Loucy (cell line): Measurements from ENCODE around the gene TMIGD2.

ENCODE experiments used
- H2AFZ ChIP-seq: fragments of 200-600 bp; sonication (generic); 2 replicates; pipeline ENCODE4 v1.6.0; 2016; ENCODE audit warnings: antibody characterized with exemption, mild to moderate bottlenecking, low read length, moderate library complexity
- H3F3A ChIP-seq: fragments of 200-600 bp; 2 replicates; pipeline ENCODE4 v1.6.0; 2016; ENCODE audit warnings: antibody characterized with exemption, low read depth, mild to moderate bottlenecking
- H3K27me3 ChIP-seq: fragments of 200-600 bp; sonication (generic); 2 replicates; pipeline ENCODE4 v1.6.1; 2014; ENCODE audit warnings: low read length, mild to moderate bottlenecking; ENCODE audit not compliant: insufficient read depth, poor library complexity, severe bottlenecking
- H3K36me3 ChIP-seq: fragments of 200-600 bp; sonication (generic); 2 replicates; pipeline ENCODE4 v1.6.1; 2016; ENCODE audit warnings: low read length; ENCODE audit not compliant: insufficient read depth
- H3K4me1 ChIP-seq: fragments of 200-600 bp; sonication (generic); 2 replicates; pipeline ENCODE4 v1.5.1; 2014; ENCODE audit warnings: low read length, mild to moderate bottlenecking; ENCODE audit not compliant: insufficient read depth, poor library complexity, severe bottlenecking
- H3K4me2 ChIP-seq: fragments of 200-600 bp; sonication (generic); 2 replicates; pipeline ENCODE4 v1.6.0; 2014; ENCODE audit warnings: antibody characterized with exemption, low read length, low read depth, mild to moderate bottlenecking; ENCODE audit not compliant: poor library complexity, severe bottlenecking
- H3K4me3 ChIP-seq: fragments of 200-600 bp; sonication (generic); 2 replicates; pipeline ENCODE4 v1.5.1; 2014; ENCODE audit warnings: low read length, mild to moderate bottlenecking, mixed read lengths; ENCODE audit not compliant: poor library complexity, severe bottlenecking
- H3K79me2 ChIP-seq: fragments of 200-600 bp; sonication (generic); 2 replicates; pipeline ENCODE4 v1.6.1; 2014; ENCODE audit warnings: low read length; ENCODE audit not compliant: insufficient read depth
- H3K9ac ChIP-seq: fragments of 200-600 bp; sonication (generic); 2 replicates; pipeline ENCODE4 v1.6.0; 2014; ENCODE audit warnings: mild to moderate bottlenecking, low read depth, low read length, moderate library complexity; ENCODE audit not compliant: poor library complexity, severe bottlenecking
- H3K9me2 ChIP-seq: fragments of 200-600 bp; sonication (generic); replicated peaks from 2 replicates; pipeline ENCODE4 v1.6.1; 2016; ENCODE audit warnings: low read depth, low read length, mixed read lengths
- H3K9me3 ChIP-seq: fragments of 200-600 bp; sonication (generic); 2 replicates; pipeline ENCODE4 v1.6.1; 2014; ENCODE audit warnings: mild to moderate bottlenecking, antibody characterized with exemption, low read length, low read depth; ENCODE audit not compliant: insufficient read depth
- H4K20me1 ChIP-seq: fragments of 200-600 bp; sonication (generic); 2 replicates; pipeline ENCODE4 v1.6.0; 2014; ENCODE audit warnings: antibody characterized with exemption, low read length, mild to moderate bottlenecking; ENCODE audit not compliant: insufficient read depth, poor library complexity, severe bottlenecking
- EZH2phosphoT487 ChIP-seq: fragments of 200-600 bp; IDR thresholded peaks from 2 replicates; pipeline ENCODE4 v1.6.1; 2018; ENCODE audit warnings: antibody characterized with exemption, mild to moderate bottlenecking, moderate library complexity, borderline replicate concordance
- TF ChIP-seq, protein P1 (sequence below): fragments of 200-600 bp; sonication (generic); conservative IDR thresholded peaks from 2 replicates; pipeline ENCODE4 v1.5.1; 2014; ENCODE audit warnings: mild to moderate bottlenecking, antibody characterized with exemption, low read length

Gene TMIGD2

GRCh38 chr19:4343370-4344307 is 41.5 kb upstream of the TMIGD2 start, which contains the start of gene MPND:
Gene MPND (plus strand): TSS chr19:4343562. CDS start chr19:4343594, 32 bp downstream.
- Histone ChIP-seq H3K27me3 (no peaks in the 10 kb centered on the region), H3K4me3 (peak within 1 kb of the TSS; percentile 93), H3K9me2 (no peaks in the 10 kb centered on the region), H3F3A (peaks cover 2% of the 10 kb centered on the region; the same call in 1 of the 2 replicates), H3K9me3 (no peaks in the 10 kb centered on the region), H3K79me2 (peaks cover 8% of the 10 kb centered on the region), H3K4me1 (peaks cover 15% of the 10 kb centered on the region), H4K20me1 (peaks cover 6% of the 10 kb centered on the region), H3K4me2 (peak within 1 kb of the TSS; percentile 99), H3K36me3 (no peaks in the 10 kb centered on the region), H3K9ac (peak within 1 kb of the TSS; percentile 99), H2AFZ (peak within 1 kb of the TSS; percentile 93)
- TF ChIP-seq, protein P1, sequence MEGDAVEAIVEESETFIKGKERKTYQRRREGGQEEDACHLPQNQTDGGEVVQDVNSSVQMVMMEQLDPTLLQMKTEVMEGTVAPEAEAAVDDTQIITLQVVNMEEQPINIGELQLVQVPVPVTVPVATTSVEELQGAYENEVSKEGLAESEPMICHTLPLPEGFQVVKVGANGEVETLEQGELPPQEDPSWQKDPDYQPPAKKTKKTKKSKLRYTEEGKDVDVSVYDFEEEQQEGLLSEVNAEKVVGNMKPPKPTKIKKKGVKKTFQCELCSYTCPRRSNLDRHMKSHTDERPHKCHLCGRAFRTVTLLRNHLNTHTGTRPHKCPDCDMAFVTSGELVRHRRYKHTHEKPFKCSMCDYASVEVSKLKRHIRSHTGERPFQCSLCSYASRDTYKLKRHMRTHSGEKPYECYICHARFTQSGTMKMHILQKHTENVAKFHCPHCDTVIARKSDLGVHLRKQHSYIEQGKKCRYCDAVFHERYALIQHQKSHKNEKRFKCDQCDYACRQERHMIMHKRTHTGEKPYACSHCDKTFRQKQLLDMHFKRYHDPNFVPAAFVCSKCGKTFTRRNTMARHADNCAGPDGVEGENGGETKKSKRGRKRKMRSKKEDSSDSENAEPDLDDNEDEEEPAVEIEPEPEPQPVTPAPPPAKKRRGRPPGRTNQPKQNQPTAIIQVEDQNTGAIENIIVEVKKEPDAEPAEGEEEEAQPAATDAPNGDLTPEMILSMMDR = no peak
- no peak for TF ChIP-seq EZH2phosphoT487

DNA sequence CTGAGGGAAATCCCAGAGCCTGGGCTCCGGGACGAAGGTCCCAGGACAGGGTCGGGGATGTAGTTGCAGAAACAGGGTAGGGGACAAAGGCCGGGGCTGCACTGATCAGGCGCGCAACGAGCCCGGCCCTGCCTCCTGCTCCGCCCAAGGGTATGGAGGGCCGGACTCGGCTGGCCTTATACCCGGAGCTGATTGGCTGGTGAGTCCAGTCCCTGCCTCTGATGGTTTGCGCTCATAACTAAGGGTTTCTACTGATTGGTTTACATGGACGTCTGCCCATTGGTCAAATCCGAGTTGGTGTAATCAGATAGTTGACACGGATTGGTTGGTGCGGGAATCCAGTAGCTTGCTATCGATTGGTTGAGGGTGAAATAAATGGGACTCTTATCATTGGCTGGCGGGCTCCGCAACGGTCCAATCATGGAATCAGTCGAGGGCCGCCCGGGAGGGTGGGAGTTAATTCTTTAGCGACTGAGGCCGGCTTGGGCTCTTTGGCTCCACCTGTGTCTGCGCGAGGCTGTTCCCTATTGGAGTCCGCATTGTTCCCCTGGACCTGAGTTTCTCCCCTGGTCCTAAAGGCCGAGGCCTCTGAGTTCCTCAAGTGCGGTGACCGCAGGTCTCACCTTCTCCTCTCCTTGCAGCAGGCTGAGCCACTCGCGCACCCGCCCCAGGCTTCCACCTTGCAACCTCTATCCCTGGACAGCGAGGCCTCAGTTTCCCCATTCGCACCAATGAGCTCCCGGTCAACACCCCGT is 40.6 kb upstream of the TMIGD2 start:
- Histone ChIP-seq H3K27me3 (no peaks in the 10 kb centered on the region), H3K4me3 (peak overlapping the region; percentile 93), H3K36me3 (no peaks in the 10 kb centered on the region), H3K9me2 (no peaks in the 10 kb centered on the region), H3K4me1 (peaks cover 15% of the 10 kb centered on the region), H3K79me2 (peaks cover 8% of the 10 kb centered on the region), H3K9me3 (no peaks in the 10 kb centered on the region), H3K4me2 (peak overlapping the region; percentile 94), H4K20me1 (peaks cover 6% of the 10 kb centered on the region), H3K9ac (peak overlapping the region; percentile 99), H2AFZ (peak overlapping the region; percentile 93), H3F3A (peaks cover 2% of the 10 kb centered on the region; the same call in 1 of the 2 replicates)
- TF ChIP-seq, protein P1 = 0 out of 2 replicates have a peak, but pooled peaks have one; percentile 26
- no peak for TF ChIP-seq EZH2phosphoT487

DNA sequence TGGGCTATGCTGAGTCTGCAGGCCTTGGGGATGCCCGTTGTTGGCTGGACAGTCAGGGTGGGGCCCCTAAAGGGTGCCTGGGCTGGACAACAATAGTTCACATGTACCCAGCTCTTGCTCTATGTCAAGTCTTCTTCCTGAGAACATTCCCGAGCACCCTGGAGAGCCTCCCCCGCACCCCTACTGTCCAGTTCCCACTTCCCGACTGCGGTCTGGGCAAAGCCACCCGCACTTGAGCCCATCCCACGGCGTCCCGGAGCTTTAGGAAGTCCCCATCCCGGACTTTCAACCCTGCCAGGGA is 40.1 kb upstream of the TMIGD2 start:
- H2AFZ ChIP-seq = peak overlapping the region; percentile 79
- H3K79me2 ChIP-seq = peaks cover 8% of the 10 kb centered on the region
- peak overlapping the region; percentile 99 for H3K9ac ChIP-seq

More for the DNA sequence above, 40.1 kb upstream of the TMIGD2 start:
- H3F3A ChIP-seq = peaks cover 2% of the 10 kb centered on the region; the same call in 1 of the 2 replicates
- peaks cover 12% of the 10 kb centered on the region for H3K4me1 ChIP-seq
- no peaks in the 10 kb centered on the region for H3K36me3 ChIP-seq
- no peak for TF ChIP-seq EZH2phosphoT487
- TF ChIP-seq, protein P1 = no peak
- H3K9me3 ChIP-seq = no peaks in the 10 kb centered on the region
- peaks cover 6% of the 10 kb centered on the region for H4K20me1 ChIP-seq
- H3K27me3 ChIP-seq = no peaks in the 10 kb centered on the region
- H3K4me2 ChIP-seq = peak overlapping the region; percentile 94
- H3K9me2 ChIP-seq = no peaks in the 10 kb centered on the region
- peak overlapping the region; percentile 93 for H3K4me3 ChIP-seq
